ENCODE measurements around the gene RARRES2.
"Not testable (repeated sequence)": the region's sequence is repeated elsewhere in the genome, so short reads cannot be mapped to it uniquely, and the experiment has no call there.

GRCh38 chr7:150288816-150289215 lies 52.6 kb downstream of the RARRES2 start:
- not testable (repeated sequence) for TF ChIP-seq CTCF (IDR thresholded peaks at IDR 0.05); POLR2A (IDR thresholded peaks at IDR 0.05); POLR2AphosphoS5 (IDR thresholded peaks at IDR 0.05; ENCODE audit: insufficient read depth in 1 of 2, low read depth in 1 of 2)

All from vagina (tissue), 2 donors.